Small intestine (tissue), 7 donors: ENCODE measurements around the gene GSTO2. TPM values are rescaled to one million over a fixed set of nuclear protein-coding genes. Genes with fewer than 3 reads are reported as not detected.
A peak's percentile ranks its signal among the peaks of the same experiment; 100 is the strongest.

ENCODE experiments used
- DNase-seq, 2 donors: peaks; one replicate each; pipeline versions ENCODE4 v3.0.0 to v3.0.0-alpha.2; 2013
- FAIRE-seq: peaks from 2 replicates; lab custom pipeline; 2012; peaks lifted over from hg19 to GRCh38; lab: Jason Lieb, UNC
- H3K27ac ChIP-seq, 3 donors: one replicate each; pipeline ENCODE4 v1.5.1; 2013; ENCODE audit warnings: low read length in 2 of 3, mild to moderate bottlenecking in 2 of 3, control low read depth in 1 of 3, inconsistent platforms in 1 of 3, low read depth in 1 of 3, moderate library complexity in 1 of 3
- H3K27me3 ChIP-seq, 3 donors: one replicate each; pipeline ENCODE4 v1.6.1; 2013; ENCODE audit warnings: low read length in 3 of 3, inconsistent platforms in 1 of 3; ENCODE audit not compliant: control insufficient read depth in 3 of 3, insufficient read depth in 3 of 3
- H3K36me3 ChIP-seq, 3 donors: one replicate each; pipeline ENCODE4 v1.6.1; 2013; ENCODE audit warnings: low read length in 3 of 3, inconsistent platforms in 1 of 3, low read depth in 1 of 3, mild to moderate bottlenecking in 1 of 3, moderate library complexity in 1 of 3; ENCODE audit not compliant: control insufficient read depth in 3 of 3, insufficient read depth in 2 of 3
- H3K4me1 ChIP-seq, 3 donors: one replicate each; pipeline ENCODE4 v1.6.1; 2013; ENCODE audit warnings: low read length in 2 of 3, inconsistent platforms in 1 of 3, low read depth in 1 of 3, mild to moderate bottlenecking in 1 of 3, moderate library complexity in 1 of 3; ENCODE audit not compliant: control insufficient read depth in 3 of 3, insufficient read depth in 2 of 3
- H3K4me3 ChIP-seq, 3 donors: one replicate each; pipeline ENCODE4 v1.5.1; 2013; ENCODE audit warnings: low read length in 3 of 3, control low read depth in 1 of 3, inconsistent platforms in 1 of 3, low read depth in 1 of 3, mild to moderate bottlenecking in 1 of 3, moderate library complexity in 1 of 3
- H3K9me3 ChIP-seq, 2 donors: one replicate each; pipeline ENCODE4 v1.6.1; 2013; ENCODE audit warnings: low read depth in 1 of 2, low read length in 1 of 2; ENCODE audit not compliant: control insufficient read depth in 2 of 2, insufficient read depth in 1 of 2
- WGBS, 3 donors: extraction: QIAGEN DNeasy Blood & Tissue Kit; methylation state at CpG; one replicate each; pipeline ENCODE4 v1.1.7; 2013; 5-methylcytosine and 5-hydroxymethylcytosine counted together
- polyA plus RNA-seq, 4 donors: library from polyadenylated mRNA; stranded (reverse) in 3 of 4; unstranded in 1 of 4; fragments of 200-250 nt in 3 of 4; fragments of 120-200 nt in 1 of 4; gene quantifications; one replicate each; pipeline versions ENCODE4 v1.2.1 to v1.2.3, GENCODE V29; 2013
- donor health status: healthy with polysubstance abuse.
- donor health status: control.
- donor health status: control.
- donor health status: Bipolar disorder and iron deficiency.
- donor health status: healthy.

GSTO2 gene
- polyA plus RNA-seq, 4 donors = 9.2 to 45.4 (median 17.0) TPM

DNA sequence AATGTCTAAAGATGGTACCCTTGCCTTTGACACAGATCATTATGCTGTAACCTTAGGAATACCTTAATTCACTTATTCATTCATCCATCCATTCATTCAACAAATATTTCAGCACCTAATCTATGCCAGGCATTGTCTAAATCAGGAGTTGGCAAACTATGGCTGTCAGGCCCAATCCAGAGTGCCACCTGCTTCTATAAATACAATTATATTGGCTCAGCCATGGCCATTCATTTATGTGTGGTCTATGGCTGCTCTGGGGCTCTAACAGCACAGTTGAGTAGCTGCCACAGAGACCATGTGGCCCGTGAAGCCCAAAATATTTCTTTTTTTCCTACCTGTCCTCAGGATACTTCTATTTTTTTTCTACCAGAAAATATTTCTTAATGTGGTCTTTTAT, 75.2 kb downstream of the GSTO2 start:
- peaks cover 0 to 15% (median 1%) of the 10 kb centered on the region in 3 donors for H3K4me1 ChIP-seq
- H3K9me3 ChIP-seq = no peaks in the 10 kb centered on the region
- H3K27ac ChIP-seq = no peak overlapping the region
- H3K4me3 ChIP-seq = no peak overlapping the region
- no peak for FAIRE-seq
- H3K27me3 ChIP-seq = no peaks in the 10 kb centered on the region
- 91 to 97% (median 97%) methylated on average over 1 of the region's 1 CpG for WGBS, 3 donors
- no peaks in the 10 kb centered on the region for H3K36me3 ChIP-seq
- no peak for DNase-seq

DNA sequence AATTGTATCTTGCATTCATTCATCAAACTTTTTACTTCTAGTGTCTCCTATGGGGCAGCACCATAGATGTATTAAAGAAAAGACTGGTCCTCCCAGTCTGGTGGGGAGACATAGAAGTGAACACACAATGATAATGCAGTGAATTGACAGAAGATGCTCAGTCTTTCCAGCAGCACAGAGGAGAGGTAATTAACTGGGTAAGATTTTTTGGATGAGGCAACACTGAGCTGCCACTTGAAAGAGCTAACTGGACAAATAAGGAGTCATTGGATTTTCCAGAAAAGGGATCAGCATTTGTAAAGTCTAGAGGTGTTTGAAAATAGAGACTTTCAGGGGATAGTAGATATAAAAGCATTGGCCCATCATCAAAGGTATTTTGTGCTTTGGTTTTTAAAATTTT, 76.5 kb downstream of the GSTO2 start:
- Histone ChIP-seq H3K9me3 (no peaks in the 10 kb centered on the region), H3K36me3 (no peaks in the 10 kb centered on the region), H3K4me1 (peaks cover 0 to 2% (median 0%) of the 10 kb centered on the region in 3 donors), H3K27me3 (no peaks in the 10 kb centered on the region), H3K4me3 (no peak overlapping the region), H3K27ac (no peak overlapping the region)
- DNase-seq (no peak), FAIRE-seq (no peak)

DNA sequence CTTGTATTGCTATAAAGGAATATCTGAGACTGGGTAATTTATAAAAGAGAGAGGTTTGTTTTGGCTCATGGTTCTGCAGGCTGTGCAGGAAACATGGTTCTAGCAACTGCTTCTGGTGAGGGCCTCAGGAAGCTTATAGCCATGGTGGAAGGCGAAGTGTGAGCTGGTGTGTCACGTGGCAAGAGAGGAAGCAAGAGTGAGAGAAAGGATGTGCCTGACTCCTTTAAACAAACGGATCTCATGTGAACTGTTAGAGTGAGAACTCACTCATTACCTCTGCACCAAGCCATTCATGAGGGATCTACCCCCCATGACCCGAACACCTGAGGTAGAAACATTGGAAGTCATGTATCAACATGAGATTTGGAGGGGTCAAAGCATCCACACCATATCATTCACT, 77.0 kb downstream of the GSTO2 start:
- FAIRE-seq (no peak), DNase-seq (no peak)
- no peaks in the 10 kb centered on the region for H3K36me3 ChIP-seq
- H3K4me3 ChIP-seq = no peak overlapping the region
- H3K9me3 ChIP-seq = no peaks in the 10 kb centered on the region
- H3K27me3 ChIP-seq = no peaks in the 10 kb centered on the region
- 57 to 72% (median 64%) methylated on average over 4 of the region's 4 CpGs for WGBS, 3 donors
- no peak overlapping the region for H3K27ac ChIP-seq
- no peaks in the 10 kb centered on the region for H3K4me1 ChIP-seq

DNA sequence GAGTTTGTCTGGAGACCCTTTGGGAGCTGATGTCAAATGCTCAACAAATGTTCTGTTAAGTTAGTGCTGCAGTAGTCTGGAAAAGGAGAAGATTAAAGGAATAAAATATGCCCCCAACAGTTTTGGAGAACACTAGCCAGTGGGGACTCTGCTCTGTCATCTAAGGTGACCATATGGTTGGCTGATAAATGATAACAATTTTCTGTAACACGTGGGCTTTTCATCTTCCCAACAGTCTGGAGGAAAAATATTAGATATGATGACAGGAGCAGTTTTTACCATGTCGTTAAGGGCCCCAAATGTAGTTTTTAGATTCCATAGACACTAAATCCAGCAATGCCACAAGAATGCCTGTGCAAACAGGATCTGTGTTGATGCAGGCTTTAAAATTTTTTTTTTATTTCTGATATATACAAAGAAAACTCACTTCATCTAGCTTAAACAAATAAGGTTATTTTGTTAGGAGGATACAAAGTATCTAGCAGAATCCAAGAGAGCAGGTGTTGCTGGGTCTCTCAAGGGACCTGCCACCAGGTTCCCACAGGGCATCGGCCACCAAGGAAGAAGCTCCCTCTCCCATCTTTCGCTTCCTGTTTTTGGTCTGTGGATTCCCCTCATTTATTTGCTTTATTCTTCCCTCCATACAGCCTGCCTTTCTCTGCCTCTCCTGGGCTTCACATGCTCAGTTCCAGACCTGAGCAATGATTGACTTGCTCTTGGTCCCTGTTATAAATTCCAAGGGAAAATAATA, 78.5 kb downstream of the GSTO2 start:
- no peak for FAIRE-seq
- H3K9me3 ChIP-seq = no peaks in the 10 kb centered on the region
- H3K4me1 ChIP-seq = peaks cover 0 to 2% (median 0%) of the 10 kb centered on the region in 3 donors
- no peak overlapping the region for H3K27ac ChIP-seq
- 70 to 80% (median 73%) methylated on average over 4 of the region's 4 CpGs for WGBS, 3 donors
- H3K4me3 ChIP-seq = no peak overlapping the region
- no peaks in the 10 kb centered on the region for H3K36me3 ChIP-seq
- no peaks in the 10 kb centered on the region for H3K27me3 ChIP-seq
- no peak for DNase-seq

DNA sequence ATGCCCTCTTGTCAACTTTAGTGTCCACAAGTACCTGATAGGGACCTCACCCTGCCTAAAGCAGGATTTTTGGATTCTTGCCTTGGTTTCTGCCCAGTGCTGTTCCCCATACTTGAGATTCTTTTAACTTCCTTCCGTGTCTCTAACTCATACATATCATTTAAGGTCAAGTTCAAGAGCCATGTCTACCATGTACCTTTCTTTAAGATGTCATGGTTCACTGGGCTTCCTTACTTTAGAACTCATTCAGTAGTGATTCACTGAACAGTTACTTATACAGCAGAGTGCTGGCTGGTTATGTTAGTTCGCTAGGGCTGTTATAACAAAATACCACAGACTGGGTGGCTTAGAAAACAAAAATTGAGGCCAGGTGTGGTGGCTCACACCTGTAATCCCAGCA, 79.6 kb downstream of the GSTO2 start:
- Histone ChIP-seq H3K4me3 (no peak overlapping the region), H3K27me3 (no peaks in the 10 kb centered on the region), H3K4me1 (peaks cover 0 to 3% (median under 1%) of the 10 kb centered on the region in 3 donors), H3K36me3 (no peaks in the 10 kb centered on the region), H3K9me3 (no peaks in the 10 kb centered on the region), H3K27ac (no peak overlapping the region)
- 79 to 87% (median 86%) methylated on average over 2 of the region's 2 CpGs for WGBS, 3 donors
- FAIRE-seq (no peak), DNase-seq (no peak)

DNA sequence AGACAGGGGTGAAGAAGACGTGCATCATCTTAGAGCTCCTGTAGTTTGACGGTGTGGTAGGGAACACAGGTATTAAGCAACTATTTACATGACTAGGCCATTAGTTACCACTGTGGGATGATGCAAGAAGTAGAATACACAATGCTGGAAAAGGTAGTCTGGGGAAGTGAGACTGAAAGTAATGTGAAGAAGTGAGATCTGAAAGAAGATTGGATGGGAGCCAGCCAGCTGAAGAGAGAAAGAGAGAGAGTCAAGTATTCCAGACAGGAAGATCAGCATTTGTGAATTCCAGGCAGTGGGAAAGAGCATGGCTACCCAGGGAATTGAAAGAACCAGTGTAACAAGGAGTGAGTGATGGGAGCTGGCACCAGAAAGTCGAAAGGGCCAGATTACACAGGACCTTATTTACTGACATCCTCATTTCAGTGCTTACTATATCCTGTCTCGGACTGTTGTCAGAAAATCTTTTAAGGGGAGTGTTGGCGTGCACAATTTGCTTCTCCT, 80.7 kb downstream of the GSTO2 start:
- Histone ChIP-seq H3K36me3 (no peaks in the 10 kb centered on the region), H3K4me3 (no peak overlapping the region), H3K4me1 (peaks cover 0 to 5% (median 5%) of the 10 kb centered on the region in 3 donors), H3K9me3 (no peaks in the 10 kb centered on the region), H3K27me3 (peaks cover 0 to 10% (median 0%) of the 10 kb centered on the region in 3 donors), H3K27ac (peak overlapping the region in 1 of 3 donors; percentile 64)
- DNase-seq (peak; percentile 20 to 49), FAIRE-seq (no peak)
- WGBS, 3 donors = 27 to 35% (median 33%) methylated on average over 5 of the region's 5 CpGs

DNA sequence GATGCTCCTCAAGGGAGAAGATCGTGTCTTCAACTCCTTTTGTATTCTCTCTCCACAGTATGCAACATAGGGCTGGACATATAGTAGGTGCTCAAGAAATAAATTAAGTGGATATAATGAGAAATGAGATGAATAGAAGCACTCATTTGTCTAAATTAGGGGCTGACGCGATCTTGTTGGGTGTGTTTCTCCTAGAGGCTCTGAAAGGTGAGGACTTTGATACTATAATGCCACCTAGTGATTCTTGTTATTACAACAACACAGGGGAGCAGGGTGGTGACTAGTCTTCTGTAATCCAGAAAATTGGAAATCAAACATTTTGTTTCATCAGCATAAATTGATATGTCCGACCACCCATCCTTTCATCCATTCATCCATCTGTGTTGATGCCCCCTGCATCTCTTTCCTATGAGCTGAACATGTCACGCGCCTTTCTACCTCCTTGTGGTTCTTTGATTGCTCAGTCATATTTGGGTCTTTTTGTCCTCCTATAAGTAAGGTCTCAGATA, 81.2 kb downstream of the GSTO2 start:
- whole genome bisulfite sequencing, 3 donors = 21 to 27% (median 27%) methylated on average over 6 of the region's 6 CpGs
- H3K9me3 ChIP-seq = no peaks in the 10 kb centered on the region
- no peak for FAIRE-seq
- H3K4me3 ChIP-seq = no peak overlapping the region
- peaks cover 0 to 5% (median 5%) of the 10 kb centered on the region in 3 donors for H3K4me1 ChIP-seq
- H3K27me3 ChIP-seq = peaks cover 0 to 11% (median 0%) of the 10 kb centered on the region in 3 donors
- DNase-seq = peak; percentile 75 to 78
- peak overlapping the region in 1 of 3 donors; percentile 43 for H3K27ac ChIP-seq
- no peaks in the 10 kb centered on the region for H3K36me3 ChIP-seq

DNA sequence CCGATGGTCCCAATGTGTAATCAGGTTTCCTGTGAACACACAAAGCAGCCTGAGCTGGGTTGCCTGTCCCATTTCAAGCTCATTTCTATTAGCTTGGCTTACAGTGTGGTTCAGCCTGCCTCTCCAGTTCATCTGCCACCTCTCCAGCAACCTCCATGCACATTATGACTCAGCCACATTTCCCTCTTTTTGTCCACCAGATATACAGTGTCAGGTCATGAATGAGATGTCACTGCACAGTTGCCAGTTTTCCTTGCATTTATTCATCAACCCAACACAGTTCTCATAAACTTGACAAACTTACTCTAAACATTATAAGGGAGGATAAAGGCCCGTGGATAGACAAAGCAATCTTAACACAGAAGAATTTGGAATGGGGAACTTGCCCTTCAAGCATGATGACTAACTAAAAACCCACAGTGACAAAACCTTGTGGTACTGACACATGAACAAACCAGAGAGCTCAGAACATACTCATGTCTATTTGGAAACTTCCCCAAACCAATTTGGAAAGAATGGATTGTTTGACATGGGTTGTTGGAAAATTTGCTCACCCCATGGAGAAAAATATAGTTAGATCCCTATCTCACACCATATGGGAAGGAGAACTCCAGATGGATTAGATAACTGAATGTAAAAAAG, 82.2 kb downstream of the GSTO2 start:
- Histone ChIP-seq H3K4me1 (peaks cover 0 to 5% (median 5%) of the 10 kb centered on the region in 3 donors), H3K27me3 (peaks cover 0 to 15% (median 0%) of the 10 kb centered on the region in 3 donors), H3K9me3 (no peaks in the 10 kb centered on the region), H3K36me3 (no peaks in the 10 kb centered on the region), H3K4me3 (no peak overlapping the region), H3K27ac (peak overlapping the region in 1 of 3 donors; percentile 26)
- WGBS, 3 donors = 54 to 56% (median 55%) methylated on average over 2 of the region's 2 CpGs
- DNase-seq (no peak), FAIRE-seq (no peak)
